Adrenal gland (tissue), 5 donors: ENCODE results near the gene EFNA3.

Source experiments
- POLR2A ChIP-seq, 2 donors: fragments of 450-650 bp; IDR thresholded peaks; one replicate each; pipeline ENCODE4 v1.6.1; 2017; ENCODE audit warnings: antibody characterized with exemption in 2 of 2, mild to moderate bottlenecking in 2 of 2, moderate library complexity in 1 of 2
- TF ChIP-seq, protein P1 (sequence below), 6 experiments: fragments of 450-650 bp in 4 of 6; fragments of 200-600 bp in 2 of 6; sonication (generic) in 1 of 6; IDR thresholded peaks; 1 replicate in 5 of 6; 2 replicates in 1 of 6; pipeline versions ENCODE4 v1.5.1 to v1.8.0; 2016 to 2021; ENCODE audit warnings: antibody characterized with exemption in 6 of 6, mild to moderate bottlenecking in 2 of 6, moderate library complexity in 1 of 6
- donor health status: DM: no; HTN: no; CAD: no.

DNA sequence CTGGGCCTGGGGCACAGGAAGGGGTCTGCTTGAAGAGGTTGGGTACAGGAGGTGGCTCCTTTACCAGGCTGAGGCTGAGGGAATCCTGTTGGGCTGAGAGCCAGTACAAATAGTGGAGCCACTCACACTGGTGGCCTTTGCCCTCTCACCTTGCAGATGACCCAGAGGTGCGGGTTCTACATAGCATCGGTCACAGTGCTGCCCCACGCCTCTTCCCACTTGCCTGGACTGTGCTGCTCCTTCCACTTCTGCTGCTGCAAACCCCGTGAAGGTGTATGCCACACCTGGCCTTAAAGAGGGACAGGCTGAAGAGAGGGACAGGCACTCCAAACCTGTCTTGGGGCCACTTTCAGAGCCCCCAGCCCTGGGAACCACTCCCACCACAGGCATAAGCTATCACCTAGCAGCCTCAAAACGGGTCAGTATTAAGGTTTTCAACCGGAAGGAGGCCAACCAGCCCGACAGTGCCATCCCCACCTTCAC is 55.2 kb downstream of the EFNA3 start:
- TF ChIP-seq, protein P1, sequence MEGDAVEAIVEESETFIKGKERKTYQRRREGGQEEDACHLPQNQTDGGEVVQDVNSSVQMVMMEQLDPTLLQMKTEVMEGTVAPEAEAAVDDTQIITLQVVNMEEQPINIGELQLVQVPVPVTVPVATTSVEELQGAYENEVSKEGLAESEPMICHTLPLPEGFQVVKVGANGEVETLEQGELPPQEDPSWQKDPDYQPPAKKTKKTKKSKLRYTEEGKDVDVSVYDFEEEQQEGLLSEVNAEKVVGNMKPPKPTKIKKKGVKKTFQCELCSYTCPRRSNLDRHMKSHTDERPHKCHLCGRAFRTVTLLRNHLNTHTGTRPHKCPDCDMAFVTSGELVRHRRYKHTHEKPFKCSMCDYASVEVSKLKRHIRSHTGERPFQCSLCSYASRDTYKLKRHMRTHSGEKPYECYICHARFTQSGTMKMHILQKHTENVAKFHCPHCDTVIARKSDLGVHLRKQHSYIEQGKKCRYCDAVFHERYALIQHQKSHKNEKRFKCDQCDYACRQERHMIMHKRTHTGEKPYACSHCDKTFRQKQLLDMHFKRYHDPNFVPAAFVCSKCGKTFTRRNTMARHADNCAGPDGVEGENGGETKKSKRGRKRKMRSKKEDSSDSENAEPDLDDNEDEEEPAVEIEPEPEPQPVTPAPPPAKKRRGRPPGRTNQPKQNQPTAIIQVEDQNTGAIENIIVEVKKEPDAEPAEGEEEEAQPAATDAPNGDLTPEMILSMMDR (IDR thresholded peaks at IDR 0.05): no peak
- TF ChIP-seq POLR2A (IDR thresholded peaks at IDR 0.05): no peak
